Thyroid gland (tissue), 4 donors: ENCODE results near the gene STK38.

Source experiments
- CTCF ChIP-seq, 6 experiments: fragments of 200-600 bp in 3 of 6; fragments of 450-650 bp in 3 of 6; sonication (generic) in 3 of 6; IDR thresholded peaks; one replicate each; pipeline ENCODE4 v1.5.1; 2016 to 2019; ENCODE audit warnings: antibody characterized with exemption in 6 of 6, mild to moderate bottlenecking in 2 of 6, inconsistent platforms in 1 of 6, moderate library complexity in 1 of 6
- POLR2A ChIP-seq, 2 donors: fragments of 450-650 bp; IDR thresholded peaks; one replicate each; pipeline ENCODE4 v1.6.1; 2017; ENCODE audit warnings: antibody characterized with exemption in 2 of 2, mild to moderate bottlenecking in 2 of 2, moderate library complexity in 1 of 2

GRCh38 chr6:36510365-36510764 is 36.9 kb downstream of the STK38 start:
- TF ChIP-seq CTCF (IDR thresholded peaks at IDR 0.05) (no peak), POLR2A (IDR thresholded peaks at IDR 0.05) (no peak)
